Measurements from ENCODE around the gene CAMTA1.

DNA sequence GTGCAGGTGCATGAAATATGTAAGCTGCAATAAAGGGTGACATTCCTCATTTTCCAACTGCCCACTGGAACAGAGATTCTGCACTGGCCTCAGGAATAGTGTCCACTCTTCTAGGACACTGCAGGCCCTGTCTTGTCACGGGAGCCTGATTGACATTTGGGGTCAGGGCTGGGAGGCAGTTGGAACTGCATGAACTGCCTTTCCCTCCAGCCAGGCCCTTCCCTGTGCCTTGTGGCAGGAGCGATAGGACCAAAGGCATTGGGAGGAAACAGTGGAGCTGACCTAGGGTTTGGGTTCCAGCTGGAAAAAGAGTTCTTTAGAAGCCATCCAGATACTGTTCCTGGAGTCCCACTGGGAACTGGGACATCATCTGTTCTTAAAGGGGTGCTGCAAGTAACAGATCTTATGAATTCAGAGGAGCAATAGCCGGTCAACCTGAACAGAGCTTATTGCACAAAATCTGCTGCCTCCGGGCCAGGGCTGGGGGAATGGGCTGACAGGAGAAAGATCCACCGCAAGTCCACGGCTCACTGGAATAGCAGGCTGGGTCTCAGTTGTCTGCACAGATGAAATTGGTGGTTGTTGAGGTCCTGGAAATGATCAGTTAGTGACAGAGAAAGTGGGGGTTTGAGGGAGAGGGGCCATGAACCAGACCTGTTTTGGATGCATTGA, 451.7 kb downstream of the CAMTA1 start:
- no peak for TF ChIP-seq FOXK2 (IDR thresholded peaks at IDR 0.05)
- no peak for TF ChIP-seq FOXA1 (IDR thresholded peaks at IDR 0.05)
- TF ChIP-seq, protein P1, sequence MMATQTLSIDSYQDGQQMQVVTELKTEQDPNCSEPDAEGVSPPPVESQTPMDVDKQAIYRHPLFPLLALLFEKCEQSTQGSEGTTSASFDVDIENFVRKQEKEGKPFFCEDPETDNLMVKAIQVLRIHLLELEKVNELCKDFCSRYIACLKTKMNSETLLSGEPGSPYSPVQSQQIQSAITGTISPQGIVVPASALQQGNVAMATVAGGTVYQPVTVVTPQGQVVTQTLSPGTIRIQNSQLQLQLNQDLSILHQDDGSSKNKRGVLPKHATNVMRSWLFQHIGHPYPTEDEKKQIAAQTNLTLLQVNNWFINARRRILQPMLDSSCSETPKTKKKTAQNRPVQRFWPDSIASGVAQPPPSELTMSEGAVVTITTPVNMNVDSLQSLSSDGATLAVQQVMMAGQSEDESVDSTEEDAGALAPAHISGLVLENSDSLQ (IDR thresholded peaks at IDR 0.05) = no peak
- no peak for TF ChIP-seq ZNF384 (IDR thresholded peaks at IDR 0.05)
- no peak for TF ChIP-seq SP1 (IDR thresholded peaks at IDR 0.05)
- TF ChIP-seq SUZ12 (IDR thresholded peaks at IDR 0.05) = no peak
- TF ChIP-seq ELF4 (IDR thresholded peaks at IDR 0.05) = no peak
